K562 (cell line): ENCODE data around the gene PRSS1. TPM values are rescaled to one million over a fixed set of nuclear protein-coding genes. Genes with fewer than 3 reads are reported as not detected.

Experiments
- ATAC-seq: fragments of 200-7000 bp; cut with Tn5 transposase; 3 replicates; pipeline ENCODE4 v1.9.1; 2020; ENCODE audit warnings: moderate library complexity
- BruUV-seq: library from RNA; stranded (reverse); fragments of 400-500 nt; replicated peaks from 2 replicates; lab custom pipeline; 2021; lab: Mats Ljungman, UMichigan
- CTCF ChIA-PET: fragments of 300-600 bp; formaldehyde crosslinking; extraction: SDS; loops from one replicate; lab custom pipeline; 2021; ENCODE audit warnings: low intra/inter-chr PET ratio; lab: Yijun Ruan, JAX
- POLR2A ChIA-PET: fragments of 300-600, 350-650 bp; sonication (Branson Sonifier 250); formaldehyde crosslinking; extraction: SDS; loops from one replicate; lab custom pipeline; 2021; ENCODE audit warnings: antibody characterized with exemption, inconsistent platforms; lab: Yijun Ruan, JAX
- DNase-seq, 4 experiments: peaks; one replicate each; pipeline versions ENCODE4 v3.0.0 to v3.0.0-alpha.2; 2011 to 2018; ENCODE audit warnings: low spot score in 3 of 4, mixed read lengths in 3 of 4; ENCODE audit errors: extremely low read depth in 1 of 4
- FAIRE-seq: peaks from 2 replicates; lab custom pipeline; 2011; peaks lifted over from hg19 to GRCh38; lab: Jason Lieb, UNC
- H2AFZ ChIP-seq: 2 replicates; pipeline ENCODE4 v1.6.0; 2011; ENCODE audit warnings: low read depth, low read length, control low read depth, inconsistent platforms
- H3K27ac ChIP-seq: fragments of 200-600 bp; 3 replicates; pipeline ENCODE4 v1.8.0; 2011; ENCODE audit warnings: low read depth, mild to moderate bottlenecking, control low read depth, inconsistent platforms, low read length, moderate library complexity, mixed read lengths; ENCODE audit errors: extremely low read depth
- H3K27me3 ChIP-seq, 2 experiments: fragments of 300-600 bp in 1 of 2; 2 replicates in 1 of 2; 3 replicates in 1 of 2; pipeline versions ENCODE4 v1.6.0 to v1.8.0; 2011; ENCODE audit warnings: inconsistent platforms in 2 of 2, low read length in 2 of 2, mild to moderate bottlenecking in 1 of 2, mixed read lengths in 1 of 2, moderate library complexity in 1 of 2; ENCODE audit not compliant: control insufficient read depth in 2 of 2, insufficient read depth in 2 of 2
- H3K36me3 ChIP-seq: fragments of 300-600 bp; 3 replicates; pipeline ENCODE4 v1.8.0; 2011; ENCODE audit warnings: mild to moderate bottlenecking, low read length, inconsistent platforms; ENCODE audit not compliant: control insufficient read depth, insufficient read depth
- H3K4me1 ChIP-seq, 2 experiments: fragments of 200-600 bp in 1 of 2; replicated peaks in 1 of 2; 2 replicates in 1 of 2; 3 replicates in 1 of 2; pipeline versions ENCODE4 v1.5.1 to v1.8.0; 2011; ENCODE audit warnings: inconsistent platforms in 2 of 2, low read length in 2 of 2, mild to moderate bottlenecking in 1 of 2, mixed read lengths in 1 of 2, moderate library complexity in 1 of 2; ENCODE audit not compliant: control insufficient read depth in 2 of 2, insufficient read depth in 2 of 2
- H3K4me2 ChIP-seq: 2 replicates; pipeline ENCODE4 v1.6.1; 2011; ENCODE audit warnings: low read length, control low read depth, inconsistent platforms, mixed read lengths; ENCODE audit not compliant: insufficient read depth
- H3K4me3 ChIP-seq: fragments of 200-600 bp; sonication (generic), shearing (Covaris generic); 2 replicates; pipeline ENCODE4 v1.5.1; 2016; ENCODE audit warnings: control low read depth, inconsistent platforms
- H3K79me2 ChIP-seq: fragments of 200-600 bp; 3 replicates; pipeline ENCODE4 v1.8.0; 2011; ENCODE audit warnings: low read length, inconsistent platforms; ENCODE audit not compliant: control insufficient read depth, insufficient read depth
- H3K9ac ChIP-seq, 2 experiments: 2 replicates each; pipeline versions ENCODE4 v1.6.0 to v1.6.1; 2011; ENCODE audit warnings: low read depth in 2 of 2, low read length in 2 of 2, control low read depth in 1 of 2, inconsistent platforms in 1 of 2, mild to moderate bottlenecking in 1 of 2, mixed read lengths in 1 of 2; ENCODE audit not compliant: insufficient read depth in 1 of 2
- H3K9me1 ChIP-seq: one replicate; pipeline ENCODE4 v1.6.0; 2011; ENCODE audit warnings: inconsistent platforms, mild to moderate bottlenecking, low read length, moderate library complexity; ENCODE audit not compliant: control insufficient read depth, insufficient read depth
- H3K9me3 ChIP-seq: replicated peaks from 2 replicates; pipeline ENCODE4 v1.5.1; 2011; ENCODE audit warnings: low read depth, low read length, inconsistent platforms; ENCODE audit not compliant: control insufficient read depth, insufficient read depth
- H4K20me1 ChIP-seq: replicated peaks from 2 replicates; pipeline ENCODE4 v1.6.1; 2011; ENCODE audit warnings: low read length, inconsistent platforms, mixed read lengths; ENCODE audit not compliant: control insufficient read depth, insufficient read depth
- ETS2 ChIP-seq: IDR thresholded peaks from 2 replicates; pipeline ENCODE4 v1.6.1; 2016; ENCODE audit warnings: borderline replicate concordance, missing genetic modification characterization, mild to moderate bottlenecking, moderate library complexity, missing compliant biosample characterization; ENCODE audit not compliant: poor library complexity, severe bottlenecking
- KDM2B ChIP-seq: fragments of 250-450 bp; sonication (Bioruptor Pico); IDR thresholded peaks from 2 replicates; pipeline ENCODE4 v1.8.0; 2021; ENCODE audit warnings: mild to moderate bottlenecking, moderate library complexity
- LEF1 ChIP-seq: fragments of 450-650 bp; IDR thresholded peaks from 2 replicates; pipeline ENCODE4 v1.6.1; 2016; ENCODE audit warnings: mild to moderate bottlenecking
- MITF ChIP-seq: IDR thresholded peaks from 2 replicates; pipeline ENCODE4 v1.6.1; 2014; ENCODE audit warnings: antibody characterized with exemption
- NCOA2 ChIP-seq, 2 experiments: fragments of 450-650 bp; IDR thresholded peaks; 2 replicates each; pipeline ENCODE4 v1.6.1; 2018; ENCODE audit warnings: mild to moderate bottlenecking in 2 of 2, moderate library complexity in 1 of 2; ENCODE audit not compliant: partially characterized antibody in 2 of 2
- RBFOX2 ChIP-seq: fragments of 200-400 bp; formaldehyde crosslinking; IDR thresholded peaks from 2 replicates; pipeline ENCODE4 v1.6.1; 2017; ENCODE audit warnings: low read depth, mild to moderate bottlenecking, low read length, moderate library complexity
- ZNF133 ChIP-seq: fragments of 250-450 bp; sonication (Bioruptor Pico); IDR thresholded peaks from 2 replicates; pipeline ENCODE4 v1.4.0; 2020; ENCODE audit warnings: mild to moderate bottlenecking
- ZNF311 ChIP-seq: fragments of 250-450 bp; sonication (Bioruptor Pico); IDR thresholded peaks from 2 replicates; pipeline ENCODE4 v1.4.0; 2020; ENCODE audit warnings: mild to moderate bottlenecking, moderate library complexity
- ZNF77 ChIP-seq: fragments of 250-450 bp; sonication (Bioruptor Pico); IDR thresholded peaks from 2 replicates; pipeline ENCODE4 v1.5.0; 2020
- WGBS: fragments of 100-300 bp; shearing (Covaris generic); methylation state at CpG from one replicate; pipeline ENCODE4 v1.1.6; 2016; ENCODE audit warnings: low coverage, mixed read lengths; ENCODE audit not compliant: insufficient coverage; ENCODE audit errors: missing lambda C conversion rate; 5-methylcytosine and 5-hydroxymethylcytosine counted together
- in situ Hi-C: fragments of 300-500 bp; cut with MboI; formaldehyde crosslinking; loops from 4 replicates; pipeline ENCODE4 v1.15.0; 2018; ENCODE audit warnings: inconsistent platforms, mixed read lengths
- intact Hi-C: fragments of 100-400 bp; cut with micrococcal nuclease; formaldehyde crosslinking; loops from 2 replicates; pipeline ENCODE4 v1.14.2; 2022
- polyA plus RNA-seq, 8 experiments: library from polyadenylated mRNA; depleted of rRNA in 4 of 8; stranded (reverse) in 5 of 8; unstranded in 3 of 8; fragments of >200 nt; fragmentation: Nextera tagmentation in 2 of 8; fragmentation: Illumina TruSeq in 1 of 8; extraction: Ambion mirVana in 2 of 8; extraction: Trizol in 1 of 8; gene quantifications; 2 replicates each; pipeline versions ENCODE4 v1.2.1 to v1.2.3, GENCODE V29; 2011 to 2014; ENCODE audit warnings: inconsistent platforms in 1 of 8, missing spikeins in 1 of 8
- total RNA-seq, 7 experiments: library from RNA; depleted of rRNA in 6 of 7; stranded (reverse); fragments of >200 nt in 6 of 7; fragmentation: Illumina TruSeq in 2 of 7; extraction: Trizol in 2 of 7; gene quantifications; 2 replicates each; pipeline versions ENCODE4 v1.2.1 to v1.2.3, GENCODE V29; 2011 to 2021; ENCODE audit warnings: low replicate concordance in 1 of 7

Gene PRSS1
- total and polyA plus RNA-seq, 9 of the 15 experiments (the other 6 are each of a cell fraction or from before 2014, with no cell fraction given): 0.07 to 6.6 (median 0.20) TPM; not detected in 6

- TF ChIP-seq ZNF133 (no peak), LEF1 (no peak), MITF (no peak), KDM2B (CRISPR knock-in tag) (no peak), RBFOX2 (no peak), ZNF77 (no peak), NCOA2 (IDR thresholded peaks at IDR 0.05; ENCODE audit: partially characterized antibody in 2 of 2) (no peak), ETS2 (no peak), ZNF311 (no peak)
- Histone ChIP-seq H3K9me1 (no peaks in the 10 kb centered on the region), H3K9ac (no peak overlapping the region), H3K27me3 (0 out of 5 replicates have a peak, but pooled peaks cover 0 to 4% of the 10 kb centered on the region in 2 experiments), H3K79me2 (no peaks in the 10 kb centered on the region), H2AFZ (no peak overlapping the region), H3K36me3 (no peaks in the 10 kb centered on the region), H3K4me1 (no peaks in the 10 kb centered on the region), H3K27ac (no peak overlapping the region), H3K9me3 (no peaks in the 10 kb centered on the region), H3K4me3 (no peak overlapping the region), H3K4me2 (no peak overlapping the region), H4K20me1 (no peaks in the 10 kb centered on the region)
- ATAC-seq (no peak; the same call in 2 of the 3 replicates), FAIRE-seq (no peak), DNase-seq (no peak)
- no TSS peak for BruUV-seq
- ChIA-PET POLR2A (interaction anchor here (0.9 kb wide), 1 partner anchor 16 kb away, joined by 3 read pairs; the partner anchor contains the start of gene PRSS1), CTCF (no interaction called here)
- intact Hi-C loops: no loop called here
- in situ Hi-C loops: no loop called here
- 10% methylated on average over 8 of the region's 8 CpGs for WGBS
Observed at GRCh38 chr7:142733271-142733670, 16.0 kb upstream of the PRSS1 start.
